ENCODE data around the gene PHF2.

PHF2 gene

DNA sequence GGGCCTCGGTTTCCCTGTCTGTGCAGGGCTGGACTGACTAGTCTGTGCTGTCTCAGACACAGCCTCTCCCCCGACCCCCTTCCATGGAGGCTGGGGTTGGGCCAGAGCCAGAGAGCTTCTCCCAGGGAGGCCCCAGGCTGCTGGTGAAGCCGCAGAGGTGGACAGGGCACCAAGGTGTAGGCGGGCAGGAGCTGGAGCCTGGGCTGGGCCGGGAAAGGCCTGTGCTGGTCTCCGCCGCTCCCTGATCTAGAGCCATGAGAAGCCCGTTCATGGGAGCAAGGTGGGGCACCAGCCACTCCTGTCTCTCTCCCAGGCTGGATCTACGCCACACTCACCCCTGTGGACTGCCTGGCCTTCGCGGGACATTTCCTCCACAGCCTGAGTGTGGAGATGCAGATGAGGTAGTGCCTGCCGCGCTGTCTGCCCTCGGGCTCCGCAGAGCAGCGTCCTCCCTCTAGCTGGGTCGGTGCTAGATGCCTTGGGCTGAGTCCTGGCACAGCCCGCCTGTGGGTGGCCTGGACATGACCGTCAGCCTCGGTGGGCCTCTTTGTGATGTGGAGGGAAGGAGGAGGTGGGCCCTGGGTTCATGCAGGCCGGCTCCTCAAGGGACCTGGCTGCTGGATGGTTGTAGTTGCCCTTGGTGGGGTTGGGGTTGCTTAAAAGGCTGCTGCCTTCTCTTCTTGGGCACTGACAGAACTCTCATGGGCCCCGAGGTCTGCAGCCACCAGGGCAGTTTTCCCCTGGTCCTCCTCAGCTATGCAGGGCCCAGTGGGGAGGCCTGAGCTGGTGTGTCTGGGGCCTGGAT, 79.4 kb downstream of the PHF2 start:
- no peak overlapping the region for H3K9ac ChIP-seq (ENCODE audit: low read length)
- no peak overlapping the region for H3K4me3 ChIP-seq (ENCODE audit: low read length)
- no peaks in the 10 kb centered on the region for H3K27me3 ChIP-seq (ENCODE audit: control insufficient read depth, insufficient read depth, low read length)
- no peaks in the 10 kb centered on the region for H3K4me1 ChIP-seq (ENCODE audit: control insufficient read depth, insufficient read depth, low read length)
- peaks cover 7% of the 10 kb centered on the region for H3K36me3 ChIP-seq (ENCODE audit: control insufficient read depth, insufficient read depth, low read length)
- H3K9me3 ChIP-seq (ENCODE audit: control insufficient read depth, low read length): no peaks in the 10 kb centered on the region

DNA sequence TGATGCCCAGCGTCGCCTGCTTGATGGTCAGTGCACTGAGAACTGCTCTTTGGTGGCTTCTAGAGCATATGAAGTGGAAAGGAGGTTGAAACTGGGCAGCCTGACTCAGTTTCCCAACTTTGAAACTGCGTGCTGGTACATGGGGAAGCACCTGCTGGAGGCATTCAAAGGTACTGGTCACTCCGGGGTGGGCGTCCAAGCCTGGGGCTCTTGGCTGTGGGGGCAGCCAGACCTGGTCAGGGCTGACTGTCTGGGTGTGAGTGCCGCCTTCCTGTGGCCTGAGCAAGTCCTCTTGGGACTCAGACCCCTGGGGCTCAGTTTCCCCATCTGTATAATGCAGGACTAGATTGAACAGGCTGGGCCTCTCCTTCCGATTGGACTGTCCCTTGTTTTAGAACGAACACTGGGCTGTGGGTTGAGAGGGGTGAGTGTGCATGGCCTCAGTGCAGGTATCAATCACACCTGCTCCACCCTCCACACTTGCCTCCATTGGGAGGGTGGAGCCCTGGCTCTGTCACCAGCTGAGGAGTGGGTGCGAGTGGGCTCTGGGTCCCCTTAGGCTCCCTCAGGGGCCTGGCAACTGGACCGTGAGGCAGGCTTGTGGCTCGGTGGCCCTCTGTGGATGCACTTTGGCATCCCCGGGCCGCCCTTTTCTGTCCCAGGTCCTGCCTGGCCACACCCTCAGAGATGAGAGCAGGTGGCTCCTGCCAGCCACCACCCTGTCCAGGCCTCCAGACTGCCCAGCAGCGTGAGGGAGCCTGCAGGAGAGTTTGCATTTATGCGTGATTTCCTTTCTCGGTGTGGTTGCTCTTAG, 80.2 kb downstream of the PHF2 start:
- Histone ChIP-seq H3K9ac (ENCODE audit: low read length) (no peak overlapping the region), H3K4me1 (ENCODE audit: control insufficient read depth, insufficient read depth, low read length) (no peaks in the 10 kb centered on the region), H3K36me3 (ENCODE audit: control insufficient read depth, insufficient read depth, low read length) (peaks cover 9% of the 10 kb centered on the region), H3K4me3 (ENCODE audit: low read length) (no peak overlapping the region), H3K27me3 (ENCODE audit: control insufficient read depth, insufficient read depth, low read length) (no peaks in the 10 kb centered on the region), H3K9me3 (ENCODE audit: control insufficient read depth, low read length) (no peaks in the 10 kb centered on the region)

DNA sequence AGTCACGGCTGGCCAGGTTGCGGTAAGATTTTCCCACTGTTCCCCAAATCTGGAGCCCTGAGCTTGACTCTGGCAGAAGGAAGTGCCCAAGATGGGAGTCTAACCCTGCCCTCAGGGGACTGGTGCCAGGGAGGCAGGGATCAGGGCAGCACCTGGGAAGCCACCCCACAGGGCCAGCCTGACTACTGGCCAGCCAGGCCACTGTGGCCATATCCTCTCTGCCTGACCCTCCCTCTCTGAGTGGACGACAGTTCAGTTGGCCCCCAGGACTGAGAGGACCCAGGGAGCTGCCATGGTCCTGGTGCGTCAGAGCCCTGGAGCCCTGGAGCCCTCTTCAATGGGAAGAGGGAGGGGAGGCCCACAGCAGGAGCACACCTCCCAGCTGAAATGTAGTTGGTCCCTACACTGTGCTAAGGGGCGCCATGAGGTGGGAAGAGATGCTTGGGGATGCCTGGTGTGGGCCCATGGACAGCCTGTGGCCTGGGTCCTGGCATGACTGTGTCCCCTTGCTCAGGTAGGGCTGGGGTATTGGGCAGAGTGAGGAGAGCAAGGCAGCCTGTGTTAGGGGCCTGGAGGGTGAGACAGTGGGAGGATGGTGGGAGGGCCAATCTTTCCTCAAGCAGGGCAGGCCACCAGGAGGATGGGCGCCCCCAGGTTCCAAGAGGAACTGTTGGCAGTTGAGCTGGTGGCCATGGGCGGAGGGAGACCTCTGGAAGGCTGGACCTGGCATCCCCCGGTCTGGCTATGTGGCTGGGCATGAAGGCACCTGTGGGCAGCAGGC, 81.1 kb downstream of the PHF2 start:
- peaks cover 9% of the 10 kb centered on the region for H3K36me3 ChIP-seq (ENCODE audit: control insufficient read depth, insufficient read depth, low read length)

DNA sequence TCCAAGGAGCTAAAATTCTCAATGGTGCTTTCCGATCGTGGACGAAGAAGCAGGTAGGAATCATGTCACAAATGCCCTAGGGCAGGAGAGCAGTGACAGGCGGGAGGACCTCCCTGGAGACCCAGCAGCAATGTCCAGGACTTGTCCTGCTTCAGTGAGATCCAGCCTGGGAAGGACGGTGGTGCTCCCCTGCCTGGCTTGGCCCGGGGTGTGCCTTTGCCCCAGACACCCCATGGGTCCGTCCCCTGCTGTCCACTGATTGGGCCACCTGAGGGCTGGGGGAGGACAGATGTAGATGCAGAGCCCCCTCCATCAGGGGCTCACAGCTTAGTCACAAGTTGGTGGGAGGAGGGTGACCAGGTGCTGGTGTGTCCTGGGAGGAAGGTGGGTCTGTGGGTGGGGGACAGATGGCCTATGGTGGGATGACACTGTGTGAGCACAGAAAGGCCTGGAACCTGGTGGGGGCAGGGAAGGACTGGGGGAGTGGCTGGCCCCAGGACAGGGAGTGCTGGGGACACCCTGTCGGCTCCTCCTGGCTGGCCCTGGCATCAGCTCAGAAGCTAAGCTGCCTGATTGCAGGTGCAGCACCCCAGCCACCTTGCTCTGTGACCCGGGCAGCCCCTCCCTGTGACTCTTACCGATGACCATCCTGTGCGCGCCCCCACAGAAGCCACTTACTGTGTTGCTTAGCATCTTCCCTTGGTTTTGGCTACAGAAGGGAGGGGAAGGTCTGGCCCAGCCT, 82.0 kb downstream of the PHF2 start:
- no peaks in the 10 kb centered on the region for H3K9me3 ChIP-seq (ENCODE audit: control insufficient read depth, low read length)
- no peak overlapping the region for H3K9ac ChIP-seq (ENCODE audit: low read length)
- H3K4me1 ChIP-seq (ENCODE audit: control insufficient read depth, insufficient read depth, low read length): no peaks in the 10 kb centered on the region
- no peaks in the 10 kb centered on the region for H3K27me3 ChIP-seq (ENCODE audit: control insufficient read depth, insufficient read depth, low read length)
- H3K4me3 ChIP-seq (ENCODE audit: low read length): no peak overlapping the region
- H3K36me3 ChIP-seq (ENCODE audit: control insufficient read depth, insufficient read depth, low read length): peaks cover 9% of the 10 kb centered on the region

More for the DNA sequence above, 81.1 kb downstream of the PHF2 start:
- no peak overlapping the region for H3K4me3 ChIP-seq (ENCODE audit: low read length)
- H3K27me3 ChIP-seq (ENCODE audit: control insufficient read depth, insufficient read depth, low read length): no peaks in the 10 kb centered on the region
- no peaks in the 10 kb centered on the region for H3K9me3 ChIP-seq (ENCODE audit: control insufficient read depth, low read length)
- H3K4me1 ChIP-seq (ENCODE audit: control insufficient read depth, insufficient read depth, low read length): no peaks in the 10 kb centered on the region
- H3K9ac ChIP-seq (ENCODE audit: low read length): no peak overlapping the region

DNA sequence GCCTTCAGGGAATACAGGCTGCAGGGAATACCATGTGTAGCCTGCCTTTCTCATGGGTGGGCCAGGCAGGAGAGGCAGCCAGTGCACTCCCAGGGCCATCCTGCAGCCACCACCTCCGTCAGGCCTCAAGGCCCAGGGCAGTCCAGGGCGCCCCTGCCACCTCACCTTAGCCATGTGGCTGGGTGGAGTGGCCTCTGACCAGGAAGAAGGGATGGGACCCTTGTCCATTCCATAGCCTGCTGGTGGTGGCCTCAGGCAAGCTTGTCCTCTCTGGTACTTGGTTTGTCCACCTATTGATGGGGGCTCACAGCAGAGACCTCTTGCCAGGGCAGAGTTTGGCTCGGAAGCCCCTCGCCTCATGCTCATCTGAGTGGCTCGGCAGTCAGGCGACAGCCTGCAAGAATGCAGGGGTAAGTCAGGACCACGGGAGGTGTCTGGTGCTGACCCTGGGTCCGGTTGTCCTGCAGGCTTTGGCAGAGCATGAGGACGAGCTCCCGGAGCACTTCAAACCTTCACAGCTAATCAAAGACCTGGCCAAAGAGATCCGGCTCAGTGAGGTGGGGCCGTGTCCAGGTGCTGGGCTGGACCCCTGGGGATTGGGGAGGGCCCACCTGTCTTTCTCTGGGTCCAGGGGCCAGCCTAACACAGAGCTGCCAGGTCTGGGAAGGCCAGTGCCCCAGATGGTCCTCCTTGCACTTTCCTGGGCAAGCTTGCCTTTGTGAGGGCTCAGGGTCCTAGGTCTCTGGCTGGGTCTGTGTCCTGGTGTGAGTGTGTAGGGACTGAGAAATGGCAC, 82.9 kb downstream of the PHF2 start:
- Histone ChIP-seq H3K36me3 (ENCODE audit: control insufficient read depth, insufficient read depth, low read length) (peaks cover 9% of the 10 kb centered on the region), H3K27me3 (ENCODE audit: control insufficient read depth, insufficient read depth, low read length) (no peaks in the 10 kb centered on the region), H3K9me3 (ENCODE audit: control insufficient read depth, low read length) (no peaks in the 10 kb centered on the region), H3K9ac (ENCODE audit: low read length) (no peak overlapping the region), H3K4me3 (ENCODE audit: low read length) (no peak overlapping the region), H3K4me1 (ENCODE audit: control insufficient read depth, insufficient read depth, low read length) (no peaks in the 10 kb centered on the region)

DNA sequence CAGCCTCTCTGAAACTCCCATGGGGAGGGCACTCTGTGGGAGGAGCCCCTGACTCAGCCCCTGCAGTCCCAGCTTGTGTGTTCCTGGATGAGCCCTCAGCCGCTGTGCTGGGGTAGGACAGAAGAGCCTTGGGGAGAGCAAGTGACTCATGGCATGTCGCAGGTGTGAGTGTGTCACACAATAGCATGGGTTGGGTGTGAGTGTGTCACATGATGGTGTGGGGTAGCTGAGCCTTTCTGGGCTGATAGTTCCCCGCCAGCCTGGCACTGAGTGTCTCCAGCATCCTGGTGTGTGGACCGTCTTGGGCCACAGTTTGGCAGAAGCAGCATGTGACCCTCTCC, 83.4 kb downstream of the PHF2 start:
- Histone ChIP-seq H3K27me3 (ENCODE audit: control insufficient read depth, insufficient read depth, low read length) (no peaks in the 10 kb centered on the region), H3K9me3 (ENCODE audit: control insufficient read depth, low read length) (no peaks in the 10 kb centered on the region), H3K4me1 (ENCODE audit: control insufficient read depth, insufficient read depth, low read length) (no peaks in the 10 kb centered on the region), H3K4me3 (ENCODE audit: low read length) (no peak overlapping the region), H3K9ac (ENCODE audit: low read length) (no peak overlapping the region), H3K36me3 (ENCODE audit: control insufficient read depth, insufficient read depth, low read length) (peaks cover 9% of the 10 kb centered on the region)

DNA sequence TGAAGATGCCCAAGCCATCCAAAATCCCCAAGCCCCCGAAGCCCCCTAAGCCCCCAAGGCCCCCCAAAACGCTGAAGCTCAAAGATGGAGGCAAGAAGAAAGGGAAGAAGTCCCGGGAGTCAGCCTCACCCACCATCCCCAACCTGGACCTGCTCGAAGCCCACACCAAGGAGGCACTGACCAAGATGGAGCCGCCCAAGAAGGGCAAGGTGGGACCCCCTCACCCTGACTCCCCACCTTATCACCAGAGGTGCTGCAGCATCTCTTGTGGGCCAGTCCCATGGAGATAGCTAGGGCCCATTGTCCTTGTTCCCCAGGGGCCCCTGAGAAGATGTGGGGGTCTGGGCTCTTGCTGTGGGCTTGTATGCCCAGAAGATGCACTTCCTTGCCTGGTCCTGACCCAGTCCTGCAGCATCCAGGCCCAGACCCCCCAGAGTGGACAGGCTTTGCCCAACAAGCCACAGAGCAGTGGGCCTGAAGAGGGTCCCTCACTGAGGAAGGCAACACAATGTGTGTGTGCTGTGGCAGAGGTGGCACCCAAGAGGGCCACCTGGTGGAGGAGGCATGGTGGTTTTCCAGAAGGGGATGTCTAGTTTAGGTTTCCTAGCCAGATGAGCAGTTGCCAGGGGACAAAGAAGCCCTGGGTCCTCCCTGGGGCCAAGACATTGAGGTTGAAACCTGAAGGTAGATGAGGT, 84.1 kb downstream of the PHF2 start:
- H3K4me1 ChIP-seq (ENCODE audit: control insufficient read depth, insufficient read depth, low read length): no peaks in the 10 kb centered on the region
- no peaks in the 10 kb centered on the region for H3K27me3 ChIP-seq (ENCODE audit: control insufficient read depth, insufficient read depth, low read length)
- H3K4me3 ChIP-seq (ENCODE audit: low read length): no peak overlapping the region
- H3K9me3 ChIP-seq (ENCODE audit: control insufficient read depth, low read length): no peaks in the 10 kb centered on the region
- peaks cover 9% of the 10 kb centered on the region for H3K36me3 ChIP-seq (ENCODE audit: control insufficient read depth, insufficient read depth, low read length)
- H3K9ac ChIP-seq (ENCODE audit: low read length): no peak overlapping the region

DNA sequence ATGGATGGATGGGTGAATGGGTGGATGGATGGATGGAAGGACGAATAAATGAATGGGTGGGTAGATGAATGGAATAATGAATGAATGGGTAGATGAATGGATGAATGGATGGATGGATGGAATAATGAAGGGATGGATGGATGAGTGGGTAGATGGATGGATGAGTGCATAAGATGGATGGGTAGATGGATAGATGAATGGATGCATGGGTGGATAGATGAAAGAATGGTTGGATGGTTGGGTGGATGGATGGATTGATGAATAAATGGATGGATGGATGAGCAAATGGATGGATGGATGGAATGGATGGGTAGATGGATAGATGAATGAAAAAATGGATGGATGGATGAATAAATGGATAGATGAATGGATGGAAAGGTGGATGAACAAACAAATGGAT, 85.2 kb downstream of the PHF2 start:
- H3K4me1 ChIP-seq (ENCODE audit: control insufficient read depth, insufficient read depth, low read length): no peaks in the 10 kb centered on the region
- peaks cover 9% of the 10 kb centered on the region for H3K36me3 ChIP-seq (ENCODE audit: control insufficient read depth, insufficient read depth, low read length)
- H3K9me3 ChIP-seq (ENCODE audit: control insufficient read depth, low read length): no peaks in the 10 kb centered on the region
- H3K9ac ChIP-seq (ENCODE audit: low read length): no peak overlapping the region
- no peak overlapping the region for H3K4me3 ChIP-seq (ENCODE audit: low read length)
- no peaks in the 10 kb centered on the region for H3K27me3 ChIP-seq (ENCODE audit: control insufficient read depth, insufficient read depth, low read length)

DNA sequence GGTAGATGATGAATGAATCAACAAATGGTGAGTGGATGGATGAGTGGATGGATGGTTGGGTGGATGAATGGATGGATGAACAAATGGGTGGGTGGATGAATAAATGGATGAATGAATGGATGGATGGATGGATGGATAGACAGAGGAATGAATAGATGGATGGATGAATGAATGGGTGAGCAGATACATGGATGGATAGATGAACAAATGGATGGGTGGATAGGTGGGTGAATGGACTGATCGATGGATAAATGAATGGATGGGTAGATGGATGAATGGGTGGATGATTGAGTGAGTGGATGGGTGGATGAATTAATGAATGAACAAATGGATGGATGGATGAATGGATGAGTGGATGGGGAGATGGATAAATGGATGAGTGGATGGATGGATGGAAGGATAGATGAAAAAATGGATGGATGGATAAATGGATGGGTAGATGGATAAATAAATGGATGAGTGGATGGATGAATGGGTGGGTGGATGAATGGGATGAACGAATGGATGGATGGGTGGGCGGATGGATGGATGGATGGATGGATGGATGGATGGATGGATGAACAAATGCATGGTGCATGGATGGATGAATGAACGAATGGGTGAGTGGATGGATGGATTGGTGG, 85.7 kb downstream of the PHF2 start:
- Histone ChIP-seq H3K9me3 (ENCODE audit: control insufficient read depth, low read length) (no peaks in the 10 kb centered on the region), H3K27me3 (ENCODE audit: control insufficient read depth, insufficient read depth, low read length) (no peaks in the 10 kb centered on the region), H3K9ac (ENCODE audit: low read length) (no peak overlapping the region), H3K36me3 (ENCODE audit: control insufficient read depth, insufficient read depth, low read length) (peaks cover 9% of the 10 kb centered on the region), H3K4me3 (ENCODE audit: low read length) (no peak overlapping the region), H3K4me1 (ENCODE audit: control insufficient read depth, insufficient read depth, low read length) (no peaks in the 10 kb centered on the region)

DNA sequence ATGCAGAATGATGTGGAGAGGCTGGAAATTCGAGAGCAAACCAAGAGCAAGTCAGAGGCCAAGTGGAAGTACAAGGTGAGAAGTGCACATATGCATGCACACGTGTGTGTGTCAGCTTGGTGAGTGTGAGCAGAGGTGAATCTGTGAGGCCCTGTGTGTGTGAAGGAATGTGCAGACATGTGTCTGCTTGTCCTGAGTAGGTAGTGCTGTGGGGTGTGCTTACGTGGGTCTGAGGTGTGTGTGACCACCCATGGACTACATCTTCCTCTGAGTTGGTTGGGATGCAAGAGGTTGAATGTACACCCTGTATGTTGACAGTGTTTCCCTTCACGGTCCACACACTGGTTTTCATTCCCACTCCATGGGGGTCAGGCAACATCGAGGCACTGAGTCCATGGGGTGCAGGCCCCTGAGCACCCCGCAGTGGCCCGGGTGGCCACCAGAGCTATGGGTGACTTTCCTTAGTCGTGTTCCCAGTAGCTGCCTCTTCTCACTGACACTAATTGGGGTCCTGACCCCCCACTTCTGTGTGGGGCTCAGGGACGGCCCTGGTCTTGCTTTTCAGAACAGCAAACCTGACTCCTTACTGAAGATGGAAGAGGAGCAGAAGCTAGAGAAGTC, 86.7 kb downstream of the PHF2 start:
- peaks cover 9% of the 10 kb centered on the region for H3K36me3 ChIP-seq (ENCODE audit: control insufficient read depth, insufficient read depth, low read length)

More for the DNA sequence above, 86.7 kb downstream of the PHF2 start:
- no peak overlapping the region for H3K9ac ChIP-seq (ENCODE audit: low read length)
- no peaks in the 10 kb centered on the region for H3K9me3 ChIP-seq (ENCODE audit: control insufficient read depth, low read length)
- H3K4me1 ChIP-seq (ENCODE audit: control insufficient read depth, insufficient read depth, low read length): no peaks in the 10 kb centered on the region
- H3K4me3 ChIP-seq (ENCODE audit: low read length): no peak overlapping the region
- H3K27me3 ChIP-seq (ENCODE audit: control insufficient read depth, insufficient read depth, low read length): no peaks in the 10 kb centered on the region
